Measurements from ENCODE around the gene GPR151.

GPR151 gene

DNA sequence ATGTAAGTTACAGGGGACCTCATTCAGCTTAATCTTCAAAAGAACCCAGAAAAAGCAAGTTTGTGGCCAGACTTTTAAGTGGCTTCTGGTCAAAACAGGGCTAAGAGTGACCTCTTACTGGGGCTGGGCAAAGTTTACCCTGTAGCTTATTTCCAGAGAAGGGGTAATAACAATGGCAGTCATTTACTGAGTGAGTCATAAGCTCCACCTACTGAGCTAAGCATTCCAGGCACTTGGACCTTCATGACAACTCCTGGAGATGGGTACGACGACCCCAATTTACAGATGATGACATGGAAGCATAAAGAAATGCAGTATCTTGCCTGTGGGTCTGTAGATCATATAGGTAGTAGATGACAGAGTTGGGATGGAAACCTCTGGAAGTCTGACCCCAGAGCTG, 4.7 kb upstream of the GPR151 start:
- DNase-seq (ENCODE audit: low spot score), result no peak
- TF ChIP-seq, protein P1, sequence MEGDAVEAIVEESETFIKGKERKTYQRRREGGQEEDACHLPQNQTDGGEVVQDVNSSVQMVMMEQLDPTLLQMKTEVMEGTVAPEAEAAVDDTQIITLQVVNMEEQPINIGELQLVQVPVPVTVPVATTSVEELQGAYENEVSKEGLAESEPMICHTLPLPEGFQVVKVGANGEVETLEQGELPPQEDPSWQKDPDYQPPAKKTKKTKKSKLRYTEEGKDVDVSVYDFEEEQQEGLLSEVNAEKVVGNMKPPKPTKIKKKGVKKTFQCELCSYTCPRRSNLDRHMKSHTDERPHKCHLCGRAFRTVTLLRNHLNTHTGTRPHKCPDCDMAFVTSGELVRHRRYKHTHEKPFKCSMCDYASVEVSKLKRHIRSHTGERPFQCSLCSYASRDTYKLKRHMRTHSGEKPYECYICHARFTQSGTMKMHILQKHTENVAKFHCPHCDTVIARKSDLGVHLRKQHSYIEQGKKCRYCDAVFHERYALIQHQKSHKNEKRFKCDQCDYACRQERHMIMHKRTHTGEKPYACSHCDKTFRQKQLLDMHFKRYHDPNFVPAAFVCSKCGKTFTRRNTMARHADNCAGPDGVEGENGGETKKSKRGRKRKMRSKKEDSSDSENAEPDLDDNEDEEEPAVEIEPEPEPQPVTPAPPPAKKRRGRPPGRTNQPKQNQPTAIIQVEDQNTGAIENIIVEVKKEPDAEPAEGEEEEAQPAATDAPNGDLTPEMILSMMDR (IDR thresholded peaks at IDR 0.05; ENCODE audit: extremely low read depth, missing control alignments), result no peak

DNA sequence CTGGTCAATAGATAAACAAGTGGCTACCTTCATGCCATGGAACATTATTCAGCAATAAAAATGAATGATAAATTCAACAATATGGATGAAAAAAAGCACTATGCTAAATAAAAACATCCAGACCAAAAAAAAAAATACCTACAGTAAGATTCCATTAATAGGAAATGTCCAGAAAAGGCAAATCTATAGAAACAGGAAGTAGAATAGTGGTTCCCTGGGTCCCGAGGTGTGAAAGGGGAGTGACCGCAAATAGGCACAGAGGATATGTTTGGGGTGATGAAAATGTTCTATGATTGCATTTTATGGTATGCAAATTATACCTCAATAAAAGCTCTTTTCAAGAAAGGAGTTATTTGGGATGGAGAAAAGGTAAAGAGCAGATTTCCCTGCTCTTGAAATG, 3.6 kb upstream of the GPR151 start:
- TF ChIP-seq, protein P1 (IDR thresholded peaks at IDR 0.05; ENCODE audit: extremely low read depth, missing control alignments), result no peak
- DNase-seq (ENCODE audit: low spot score), result no peak

DNA sequence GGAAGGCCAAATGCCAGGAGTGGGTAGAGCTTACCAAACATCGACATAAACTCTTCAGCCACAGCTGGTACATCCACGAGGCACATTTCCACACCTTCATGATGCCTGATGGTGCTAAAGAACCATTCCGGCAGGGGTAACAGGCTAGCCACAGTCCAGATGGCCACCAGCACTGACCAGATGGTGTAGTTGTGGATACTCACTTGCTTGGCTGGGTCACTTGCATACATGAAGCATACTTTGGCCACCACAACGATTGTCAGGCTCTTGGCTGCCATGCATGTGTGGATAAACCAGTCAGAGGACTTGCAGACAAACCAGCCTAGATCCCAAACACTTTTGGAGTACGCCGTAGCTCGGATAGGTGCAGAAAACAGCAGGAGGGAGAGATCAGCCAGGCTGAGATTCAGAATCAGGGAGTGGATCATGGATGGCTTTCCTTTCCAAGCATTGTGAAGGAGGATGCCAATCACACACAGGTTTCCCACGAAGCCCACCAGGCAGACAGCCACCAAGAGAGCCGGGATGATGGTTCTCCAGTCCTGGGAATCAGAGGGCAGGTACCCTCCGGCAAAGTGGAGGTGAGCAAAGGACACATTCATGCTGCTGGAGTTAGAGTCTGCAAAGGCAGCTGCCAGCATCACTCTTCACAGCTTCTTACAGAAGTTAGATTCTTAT, 378 bp downstream of the GPR151 start:
- no peak for DNase-seq (ENCODE audit: low spot score)
- TF ChIP-seq, protein P1 (IDR thresholded peaks at IDR 0.05; ENCODE audit: extremely low read depth, missing control alignments), result no peak

DNA sequence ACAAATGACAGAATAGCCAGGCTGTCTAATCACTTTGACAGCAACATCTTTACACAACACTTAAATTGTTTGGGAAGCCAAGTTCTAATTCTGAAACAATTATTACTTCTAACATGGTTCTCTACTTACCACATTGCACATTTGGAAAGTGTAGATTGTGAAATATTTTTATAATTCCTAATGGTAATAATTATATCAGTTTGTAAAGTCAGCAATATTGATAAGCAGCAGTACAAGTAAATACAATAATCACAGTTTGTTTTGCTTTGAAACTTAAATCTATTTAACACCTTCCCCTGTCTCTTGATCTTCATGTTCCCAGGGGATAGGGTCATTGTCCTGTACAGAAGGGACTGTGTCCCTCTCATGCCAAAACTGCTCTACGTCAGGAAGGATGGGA, 1.4 kb downstream of the GPR151 start:
- TF ChIP-seq, protein P1 (IDR thresholded peaks at IDR 0.05; ENCODE audit: extremely low read depth, missing control alignments), result no peak
- DNase-seq (ENCODE audit: low spot score), result no peak

DNA sequence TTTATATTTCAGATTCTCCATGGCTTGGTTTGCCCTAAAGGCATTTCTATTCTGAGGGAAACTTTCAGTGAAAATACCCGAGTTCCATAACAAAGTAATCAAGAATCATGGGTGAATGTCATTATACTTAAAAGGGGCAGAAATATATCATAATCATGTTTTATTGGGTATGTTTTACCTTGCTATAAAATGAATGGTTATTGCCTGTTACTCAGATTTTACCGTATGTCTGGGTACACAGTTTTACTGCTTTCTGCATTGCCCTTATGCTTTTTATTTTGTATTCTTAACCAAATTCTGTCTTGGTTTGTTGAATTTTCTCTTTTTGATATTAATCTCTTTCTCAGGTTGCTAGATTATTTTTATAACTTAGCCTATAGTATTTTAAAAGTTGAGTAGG, 2.5 kb downstream of the GPR151 start:
- TF ChIP-seq, protein P1 (IDR thresholded peaks at IDR 0.05; ENCODE audit: extremely low read depth, missing control alignments), result no peak

DNA sequence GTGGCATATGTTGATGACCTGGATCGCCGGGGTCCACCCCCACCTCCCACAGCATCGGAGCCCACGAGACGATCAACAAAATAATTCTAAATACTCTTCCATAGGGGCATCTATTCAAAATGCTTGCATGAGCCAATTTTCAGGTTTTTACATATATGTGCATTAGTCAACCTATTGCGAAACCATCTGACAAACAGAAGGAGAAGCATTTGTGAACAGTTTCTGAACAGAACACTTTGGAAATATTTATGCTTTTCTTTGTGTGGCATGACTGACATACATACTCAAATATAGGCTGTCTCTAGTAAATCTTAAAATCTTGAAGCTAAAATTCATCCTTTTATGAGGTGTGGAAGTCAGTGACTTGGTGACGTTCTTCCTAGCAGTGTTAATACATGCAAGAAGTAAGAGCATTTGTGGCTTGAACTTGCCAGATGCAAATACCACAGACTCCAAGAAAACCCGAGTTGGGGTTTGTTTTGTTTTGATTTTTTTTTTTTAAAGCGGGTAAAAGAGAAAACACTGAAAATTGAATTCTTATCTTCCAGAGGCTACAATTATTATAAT, 5.3 kb downstream of the GPR151 start:
- TF ChIP-seq, protein P1 (IDR thresholded peaks at IDR 0.05; ENCODE audit: extremely low read depth, missing control alignments), result no peak
- no peak for DNase-seq (ENCODE audit: low spot score)

More for the DNA sequence above, 2.5 kb downstream of the GPR151 start:
- DNase-seq (ENCODE audit: low spot score), result no peak

DNA sequence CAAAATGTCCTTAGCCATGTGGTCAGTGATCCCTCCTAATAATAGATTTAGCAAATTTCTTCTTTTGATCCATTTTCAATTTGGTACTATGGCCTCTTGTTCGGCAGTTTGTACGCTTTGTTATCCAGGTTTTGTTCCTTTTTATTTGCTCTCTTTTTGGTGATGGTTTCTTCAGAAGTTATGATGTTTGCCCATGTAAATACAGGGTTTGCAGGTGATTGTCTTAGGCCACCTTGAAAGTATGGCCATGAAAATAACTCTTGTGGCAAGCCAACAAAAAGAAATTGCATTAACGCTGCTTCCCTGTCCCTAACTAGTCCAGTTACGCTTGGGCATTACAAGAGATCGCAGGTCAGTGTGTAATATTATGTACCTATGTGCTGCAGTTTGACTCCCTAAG, 8.6 kb downstream of the GPR151 start:
- TF ChIP-seq, protein P1 (IDR thresholded peaks at IDR 0.05; ENCODE audit: extremely low read depth, missing control alignments), result no peak
- DNase-seq (ENCODE audit: low spot score), result no peak
